Activated T-helper 1 cell treated with anti-CD3 and anti-CD28 coated beads, Interleukin-2, amount 50 U/mL, for 16 hours (primary cell): ENCODE data around the gene TPBGL.

Experiments
- DNase-seq, 2 donors: peaks; one replicate each; pipeline ENCODE4 v3.0.0-alpha.2; 2020; ENCODE audit warnings: low read depth in 1 of 2, low spot score in 1 of 2

TPBGL gene

DNA sequence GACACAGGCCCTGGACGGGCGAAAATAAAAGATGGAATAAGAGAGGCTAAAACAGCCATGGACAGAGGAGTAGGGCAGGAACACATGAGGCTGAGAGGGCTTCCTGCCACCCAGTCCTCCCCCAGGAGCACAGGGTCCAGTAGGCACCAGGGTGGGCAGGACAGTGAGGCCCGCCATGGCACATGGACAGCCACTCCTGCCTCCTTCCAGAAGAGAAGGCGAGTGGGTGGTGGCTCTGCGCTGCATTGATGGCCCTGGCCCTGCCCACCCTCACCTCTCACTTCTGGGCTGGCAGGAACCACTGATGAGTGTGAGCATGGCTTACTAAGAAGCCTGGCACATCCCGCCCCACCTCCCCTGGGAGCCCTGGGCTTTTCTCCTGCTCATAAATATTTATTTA lies 51.2 kb downstream of the TPBGL start:
- no peak for DNase-seq

DNA sequence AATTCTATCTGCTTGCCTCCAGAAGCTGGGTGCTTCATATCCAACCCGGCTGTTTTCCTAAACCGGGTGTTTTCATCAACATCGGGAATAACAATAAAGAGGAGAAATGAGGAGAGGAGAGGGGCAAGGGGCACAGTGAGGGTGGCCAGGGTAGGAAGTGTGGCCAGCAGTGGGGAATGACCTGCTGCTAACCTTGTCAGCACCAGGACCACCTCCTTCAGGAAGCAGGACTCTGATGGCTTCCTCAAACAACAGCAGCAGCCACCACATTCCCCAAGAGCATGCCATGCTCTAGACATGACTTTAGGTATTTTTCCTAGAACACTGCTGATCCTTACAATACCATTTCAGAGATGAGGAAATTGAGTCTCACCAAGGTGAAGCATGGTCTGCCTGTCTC lies 52.4 kb downstream of the TPBGL start:
- DNase-seq, result no peak
